Measurements from ENCODE around the gene MBD3. TPM values are rescaled to one million over a fixed set of nuclear protein-coding genes. Genes with fewer than 3 reads are reported as not detected.

The MBD3 gene
- total RNA-seq, 1 donor from 2014 or later = 111 TPM

GRCh38 chr19:1528596-1529429 is 63.9 kb downstream of the MBD3 start:
- DNase-seq (ENCODE audit: low spot score in 2 of 2, unreplicated experiment in 2 of 2) = no peak
- peaks cover 54% of the 10 kb centered on the region for H3K27me3 Mint-ChIP-seq (ENCODE audit: low read depth)
- H3K9me3 Mint-ChIP-seq = no peaks in the 10 kb centered on the region
- no peaks in the 10 kb centered on the region for H3K36me3 Mint-ChIP-seq
- TF ChIP-seq, protein P1, sequence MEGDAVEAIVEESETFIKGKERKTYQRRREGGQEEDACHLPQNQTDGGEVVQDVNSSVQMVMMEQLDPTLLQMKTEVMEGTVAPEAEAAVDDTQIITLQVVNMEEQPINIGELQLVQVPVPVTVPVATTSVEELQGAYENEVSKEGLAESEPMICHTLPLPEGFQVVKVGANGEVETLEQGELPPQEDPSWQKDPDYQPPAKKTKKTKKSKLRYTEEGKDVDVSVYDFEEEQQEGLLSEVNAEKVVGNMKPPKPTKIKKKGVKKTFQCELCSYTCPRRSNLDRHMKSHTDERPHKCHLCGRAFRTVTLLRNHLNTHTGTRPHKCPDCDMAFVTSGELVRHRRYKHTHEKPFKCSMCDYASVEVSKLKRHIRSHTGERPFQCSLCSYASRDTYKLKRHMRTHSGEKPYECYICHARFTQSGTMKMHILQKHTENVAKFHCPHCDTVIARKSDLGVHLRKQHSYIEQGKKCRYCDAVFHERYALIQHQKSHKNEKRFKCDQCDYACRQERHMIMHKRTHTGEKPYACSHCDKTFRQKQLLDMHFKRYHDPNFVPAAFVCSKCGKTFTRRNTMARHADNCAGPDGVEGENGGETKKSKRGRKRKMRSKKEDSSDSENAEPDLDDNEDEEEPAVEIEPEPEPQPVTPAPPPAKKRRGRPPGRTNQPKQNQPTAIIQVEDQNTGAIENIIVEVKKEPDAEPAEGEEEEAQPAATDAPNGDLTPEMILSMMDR (IDR thresholded peaks at IDR 0.05; ENCODE audit: unreplicated experiment) = no peak
- no peak overlapping the region for H3K4me3 Mint-ChIP-seq
- peaks cover 4% of the 10 kb centered on the region for H3K4me1 Mint-ChIP-seq
- no peak overlapping the region for H3K27ac Mint-ChIP-seq

DNA sequence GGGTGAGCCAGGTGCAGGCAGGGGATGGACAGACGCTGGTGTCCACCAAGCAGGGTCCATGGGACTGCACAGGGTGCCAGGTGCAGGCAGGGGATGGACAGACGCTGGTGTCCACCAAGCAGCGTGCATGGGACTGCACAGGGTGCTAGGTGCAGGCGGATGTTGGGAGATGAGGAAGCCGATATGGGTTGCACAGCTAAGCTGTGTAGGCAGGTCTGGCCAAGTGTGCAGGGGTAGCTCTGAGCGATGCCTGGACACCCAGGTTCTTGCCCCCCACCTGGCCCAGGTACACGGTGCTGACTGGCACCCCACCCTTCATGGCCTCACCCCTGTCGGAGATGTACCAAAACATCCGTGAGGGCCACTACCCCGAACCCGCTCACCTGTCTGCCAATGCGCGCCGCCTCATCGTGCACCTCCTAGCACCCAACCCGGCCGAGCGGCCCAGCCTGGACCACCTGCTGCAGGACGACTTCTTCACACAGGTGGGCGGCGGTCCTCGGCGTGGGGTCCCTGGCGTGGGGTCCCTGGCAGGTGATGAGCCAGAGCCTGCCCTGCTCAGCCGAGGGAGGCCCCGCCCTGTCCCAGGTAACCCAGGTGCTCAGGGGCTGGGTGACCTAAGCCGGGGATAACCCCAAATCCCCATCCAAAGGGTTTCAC is 64.9 kb downstream of the MBD3 start:
- Mint-ChIP-seq H3K27me3 (ENCODE audit: low read depth) (peaks cover 59% of the 10 kb centered on the region), H3K27ac (no peak overlapping the region), H3K4me1 (peaks cover 4% of the 10 kb centered on the region)

GRCh38 chr19:1526979-1527649 is 65.6 kb downstream of the MBD3 start:
- H3K4me1 Mint-ChIP-seq = peaks cover 4% of the 10 kb centered on the region
- no peak overlapping the region for H3K27ac Mint-ChIP-seq
- no peaks in the 10 kb centered on the region for H3K9me3 Mint-ChIP-seq
- no peak overlapping the region for H3K4me3 Mint-ChIP-seq
- DNase-seq (ENCODE audit: low spot score in 2 of 2, unreplicated experiment in 2 of 2) = no peak
- no peaks in the 10 kb centered on the region for H3K36me3 Mint-ChIP-seq
- H3K27me3 Mint-ChIP-seq (ENCODE audit: low read depth) = peaks cover 65% of the 10 kb centered on the region
- TF ChIP-seq, protein P1 (IDR thresholded peaks at IDR 0.05; ENCODE audit: unreplicated experiment) = no peak

More for the DNA sequence above, 64.9 kb downstream of the MBD3 start:
- TF ChIP-seq, protein P1 (IDR thresholded peaks at IDR 0.05; ENCODE audit: unreplicated experiment) = no peak
- no peak for DNase-seq (ENCODE audit: low spot score in 2 of 2, unreplicated experiment in 2 of 2)
- Mint-ChIP-seq H3K9me3 (no peaks in the 10 kb centered on the region), H3K4me3 (no peak overlapping the region), H3K36me3 (no peaks in the 10 kb centered on the region)

- Mint-ChIP-seq H3K9me3 (no peaks in the 10 kb centered on the region), H3K27me3 (ENCODE audit: low read depth) (peaks cover 68% of the 10 kb centered on the region), H3K27ac (no peak overlapping the region), H3K4me1 (peaks cover 4% of the 10 kb centered on the region), H3K4me3 (peak overlapping the region; percentile 15), H3K36me3 (no peaks in the 10 kb centered on the region)
- TF ChIP-seq, protein P1 (IDR thresholded peaks at IDR 0.05; ENCODE audit: unreplicated experiment) = no peak
- DNase-seq (ENCODE audit: low spot score in 2 of 2, unreplicated experiment in 2 of 2) = no peak
Measured at GRCh38 chr19:1526066-1526778, 66.4 kb downstream of the MBD3 start.

- peaks cover 4% of the 10 kb centered on the region for H3K4me1 Mint-ChIP-seq
- no peaks in the 10 kb centered on the region for H3K36me3 Mint-ChIP-seq
- TF ChIP-seq, protein P1 (IDR thresholded peaks at IDR 0.05; ENCODE audit: unreplicated experiment) = no peak
- peaks cover 71% of the 10 kb centered on the region for H3K27me3 Mint-ChIP-seq (ENCODE audit: low read depth)
- no peak overlapping the region for H3K27ac Mint-ChIP-seq
- no peak overlapping the region for H3K4me3 Mint-ChIP-seq
- H3K9me3 Mint-ChIP-seq = no peaks in the 10 kb centered on the region
- no peak for DNase-seq (ENCODE audit: low spot score in 2 of 2, unreplicated experiment in 2 of 2)
Measured at GRCh38 chr19:1525343-1525742, 67.3 kb downstream of the MBD3 start.

Measured in mesothelial cell of epicardium (in vitro differentiated cells).